Activated CD8-positive, alpha-beta memory T cell treated with anti-CD3 and anti-CD28 coated beads for 24 hours (primary cell): ENCODE data around the gene PIGL.
"Not testable (repeated sequence)": the region's sequence is repeated elsewhere in the genome, so short reads cannot be mapped to it uniquely, and the experiment has no call there.

ENCODE experiments used
- DNase-seq: peaks from one replicate; pipeline ENCODE4 v3.0.0-alpha.2; 2020

The PIGL gene

DNA sequence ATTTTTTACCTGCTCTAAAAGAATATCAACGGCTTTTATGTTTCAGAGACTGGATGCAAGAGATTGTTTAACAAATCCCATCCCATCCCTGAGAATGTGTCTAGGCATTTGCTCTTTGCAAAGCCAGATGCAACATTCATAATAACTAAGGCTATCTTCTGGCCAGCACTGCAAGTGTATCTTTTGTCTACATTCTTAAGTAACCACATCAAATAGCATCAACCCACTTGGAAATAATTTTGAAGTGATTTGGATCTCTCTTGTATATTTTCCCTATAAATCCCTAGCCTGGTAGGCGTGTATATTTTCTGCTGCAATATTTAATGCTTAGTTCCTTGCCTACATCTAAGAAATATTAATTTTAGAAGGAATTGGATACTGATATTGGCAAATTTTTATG, 64.3 kb downstream of the PIGL start:
- no peak for DNase-seq

- DNase-seq = no peak
Measured at GRCh38 chr17:16282522-16282921, 65.5 kb downstream of the PIGL start.

DNA sequence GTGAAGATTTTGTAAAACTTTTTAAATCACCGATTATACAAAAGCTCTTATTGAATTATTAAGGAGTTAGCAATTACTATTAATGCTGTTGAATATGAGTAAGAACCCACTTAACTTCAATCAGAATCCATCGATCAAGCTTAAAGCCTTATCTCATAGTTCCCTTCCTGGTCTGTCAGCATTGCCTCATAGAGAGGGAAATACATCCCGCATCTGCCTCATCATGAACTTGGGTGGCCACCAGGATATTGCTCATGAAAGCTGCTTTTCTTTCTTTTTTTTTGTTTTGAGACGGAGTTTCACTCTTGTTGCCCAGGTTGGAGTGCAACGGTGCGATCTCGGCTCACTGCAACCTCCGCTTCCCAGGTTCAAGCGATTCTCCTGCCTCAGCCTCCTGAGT, 66.7 kb downstream of the PIGL start:
- DNase-seq = no peak

GRCh38 chr17:16285646-16286008, 68.6 kb downstream of the PIGL start:
- no peak for DNase-seq

DNA sequence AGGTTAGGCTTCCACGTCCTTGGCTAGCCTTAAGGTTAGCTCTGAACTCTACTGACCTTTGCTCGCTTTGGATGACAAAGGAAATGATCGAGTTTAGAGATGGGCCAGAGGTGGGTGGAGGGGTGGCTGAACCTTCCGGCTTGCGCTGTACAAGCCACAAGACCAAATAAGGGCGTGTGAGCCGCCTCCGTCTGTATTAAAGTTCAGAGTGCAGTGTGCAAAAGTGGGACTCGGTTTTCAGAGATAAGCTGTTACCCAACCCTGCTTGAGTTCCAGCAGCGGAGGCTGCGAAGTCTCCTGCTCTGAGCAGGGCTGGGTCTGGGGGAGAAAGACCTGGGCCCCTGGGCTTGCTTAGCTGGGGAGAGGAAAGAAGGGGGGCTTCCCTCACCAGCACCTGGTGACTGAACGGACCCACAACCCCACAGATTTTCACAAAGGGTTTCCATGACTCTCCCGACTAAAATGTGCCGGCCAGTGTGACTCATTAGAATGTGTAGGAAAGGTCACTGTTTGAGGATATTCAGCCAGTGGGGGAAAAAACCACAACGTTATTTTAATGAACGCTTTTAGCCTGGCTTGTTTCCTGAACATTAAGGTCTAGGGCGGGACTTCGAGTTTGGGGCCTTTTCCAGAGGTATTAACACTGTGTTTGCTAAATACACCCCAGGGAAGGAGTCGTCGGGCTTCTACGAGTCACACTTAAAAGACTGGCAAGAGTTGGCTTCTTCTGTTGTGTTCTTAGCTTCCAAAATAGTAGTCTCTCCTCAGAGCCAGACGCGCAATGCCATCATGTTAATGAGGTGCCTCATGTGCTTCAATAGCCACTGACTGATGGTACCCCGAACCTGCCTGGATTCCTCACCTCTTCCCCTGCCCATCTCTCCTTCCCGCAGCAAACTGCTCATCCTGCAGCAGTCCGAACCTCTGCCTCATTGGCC, 69.3 kb downstream of the PIGL start:
- DNase-seq = peak; percentile 87

DNA sequence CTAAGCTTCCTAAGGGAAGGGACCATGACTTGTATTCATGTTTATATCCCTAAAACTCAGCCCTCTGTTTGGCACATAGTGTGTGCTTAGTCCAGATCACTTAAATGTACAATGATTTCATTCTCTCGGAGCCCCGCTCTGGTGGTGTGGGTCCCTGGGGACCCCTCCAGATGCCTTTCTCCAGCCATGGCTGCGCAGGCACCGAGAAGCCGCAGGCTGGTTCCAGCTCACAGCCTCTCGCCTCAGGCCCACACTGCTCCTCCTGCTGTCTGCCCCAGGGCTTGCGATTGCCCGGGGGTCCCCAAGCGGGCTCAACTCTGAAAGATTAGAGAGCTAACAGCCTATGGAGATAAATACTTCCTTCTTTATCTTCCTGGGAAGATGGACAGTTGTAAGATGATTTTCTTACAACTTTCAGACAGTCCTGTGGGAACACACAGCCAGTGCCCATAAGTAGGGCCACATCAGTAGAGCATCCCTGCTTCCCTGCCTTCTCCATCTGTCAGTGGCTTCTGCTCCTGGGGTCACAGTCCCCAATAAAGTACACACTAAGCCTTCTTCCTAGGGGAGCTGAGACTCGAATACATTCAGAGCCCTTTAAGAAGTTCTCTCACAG, 70.0 kb downstream of the PIGL start:
- DNase-seq = no peak

- DNase-seq = no peak
Measured at GRCh38 chr17:16287563-16288027, 70.6 kb downstream of the PIGL start.

- DNase-seq = no peak
Measured at GRCh38 chr17:16288860-16289571, 72.0 kb downstream of the PIGL start.

GRCh38 chr17:16293931-16294330, 76.9 kb downstream of the PIGL start:
- no peak for DNase-seq

DNA sequence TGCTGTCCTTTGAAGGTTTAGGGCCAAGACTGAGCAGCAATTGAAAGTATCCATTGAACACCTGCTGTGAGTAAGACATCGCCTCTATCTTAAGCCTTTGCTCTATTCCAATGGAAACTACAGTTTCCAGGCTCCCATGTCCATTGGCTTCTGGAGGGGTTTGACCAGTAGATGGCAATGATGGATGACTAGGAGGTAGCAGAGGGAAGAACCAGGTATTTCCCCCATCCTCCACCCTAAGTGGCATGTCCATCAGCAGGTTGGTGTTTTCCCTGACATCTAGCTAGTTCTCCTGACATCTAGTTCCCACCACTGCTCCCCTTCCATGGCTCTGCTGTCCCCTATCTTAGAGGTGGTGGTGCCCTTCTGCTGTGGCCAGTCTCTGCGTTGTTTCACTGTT, 77.5 kb downstream of the PIGL start:
- DNase-seq = no peak

DNA sequence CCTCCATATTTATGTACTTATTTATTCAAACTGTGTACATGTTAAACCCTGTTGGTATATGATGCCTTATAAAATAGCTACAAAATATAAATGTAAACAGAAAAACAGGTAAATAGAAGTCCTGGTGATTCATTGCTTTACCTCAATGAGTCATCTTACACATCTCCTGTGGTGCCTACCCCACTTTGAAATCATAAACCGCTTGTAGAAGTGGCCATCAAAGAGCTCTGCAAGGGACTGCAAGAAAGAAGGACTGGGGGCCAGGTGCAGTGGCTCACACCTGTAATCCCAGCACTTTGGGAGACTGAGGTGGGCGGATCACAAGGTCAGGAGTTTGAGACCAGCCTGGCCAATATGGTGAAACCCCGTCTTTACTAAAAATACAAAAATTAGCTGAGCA, 79.1 kb downstream of the PIGL start:
- not testable (repeated sequence) for DNase-seq

- no peak for DNase-seq
Measured at GRCh38 chr17:16297367-16298139, 80.5 kb downstream of the PIGL start.

DNA sequence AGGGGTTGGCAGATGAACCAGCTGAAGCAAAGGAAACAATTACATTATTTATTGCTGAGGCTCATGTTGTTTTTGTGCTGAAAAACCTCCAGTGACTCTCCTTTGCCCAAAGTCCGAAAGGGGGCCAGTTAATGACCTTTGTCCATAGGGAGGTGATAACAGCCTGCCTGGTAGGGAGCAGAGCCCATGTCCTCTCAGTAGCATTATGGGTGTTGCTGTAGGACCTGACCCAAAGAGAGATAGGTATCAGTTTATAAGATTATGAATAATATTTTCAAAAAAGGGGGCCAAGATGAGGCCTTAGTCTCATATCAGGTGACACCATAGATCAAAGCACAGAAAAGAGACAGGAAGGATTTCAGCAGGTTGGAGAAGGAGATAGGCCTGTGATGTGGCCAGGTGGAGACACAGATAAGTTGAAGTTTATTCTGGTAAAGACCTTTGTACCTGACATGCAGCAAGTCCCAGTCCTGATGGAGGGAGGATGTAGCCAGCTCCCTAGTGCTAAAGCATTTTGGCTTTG, 81.2 kb downstream of the PIGL start:
- DNase-seq = no peak

DNA sequence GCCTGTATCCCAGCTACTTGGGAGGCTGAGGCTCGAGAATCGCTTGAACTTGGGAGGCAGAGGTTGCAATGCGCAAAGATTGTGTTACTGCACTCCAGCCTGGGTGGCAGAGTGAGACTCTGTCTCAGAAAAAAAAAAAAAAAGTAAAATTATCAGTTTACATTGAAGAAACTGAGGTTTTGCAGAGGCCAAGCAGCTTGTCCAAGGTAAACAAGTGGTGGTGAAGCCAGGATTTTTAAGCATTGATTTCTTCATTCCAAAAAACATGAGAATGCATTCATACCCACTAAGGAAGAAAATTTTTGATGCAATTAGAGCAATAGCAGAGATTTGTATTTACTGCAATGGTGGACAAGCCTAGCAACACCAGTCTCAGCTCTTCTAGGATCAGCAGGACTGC, 83.5 kb downstream of the PIGL start:
- no peak for DNase-seq

DNA sequence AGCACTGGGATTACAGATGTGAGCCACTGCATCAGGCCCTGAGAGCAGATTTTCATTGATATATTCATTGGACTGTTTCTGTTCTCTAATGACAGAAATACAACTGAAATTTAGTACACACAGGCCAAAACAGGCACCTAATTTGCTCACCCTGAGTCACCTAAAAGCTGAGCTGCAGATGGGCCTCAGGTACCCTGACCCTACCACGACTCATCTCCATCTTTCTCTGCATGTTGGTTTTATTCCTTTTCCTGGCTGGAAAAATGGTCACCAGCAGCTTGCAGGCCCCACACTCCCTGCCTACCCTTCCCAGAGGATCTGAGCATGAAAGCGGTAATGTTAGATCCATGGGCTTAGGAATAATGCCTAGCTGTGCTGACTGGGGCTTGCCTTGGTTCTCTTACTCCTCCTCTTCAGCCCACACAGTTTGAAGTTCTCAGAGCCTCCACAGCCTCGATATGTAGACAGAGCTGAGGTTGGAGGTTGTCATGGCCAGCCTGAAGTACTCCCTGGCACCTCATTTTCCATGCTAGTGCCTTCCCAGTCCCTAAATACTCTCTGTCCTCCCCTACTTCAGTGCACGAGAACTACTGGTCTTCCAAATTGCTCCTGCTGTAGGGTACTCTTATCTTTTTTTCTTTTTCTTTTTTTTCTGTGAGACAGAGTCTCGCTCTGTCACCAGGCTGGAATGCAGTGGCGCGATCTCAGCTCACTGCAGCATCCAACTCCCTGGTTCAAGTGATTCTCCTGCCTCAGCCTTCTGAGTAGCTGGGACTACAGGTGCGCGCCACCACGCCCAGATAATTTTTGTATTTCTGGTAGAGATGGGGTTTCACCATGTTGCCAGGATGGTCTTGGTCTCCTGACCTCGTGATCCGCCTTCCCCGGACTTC, 85.2 kb downstream of the PIGL start:
- DNase-seq = no peak

- no peak for DNase-seq
Measured at GRCh38 chr17:16302856-16303255, 85.8 kb downstream of the PIGL start.

DNA sequence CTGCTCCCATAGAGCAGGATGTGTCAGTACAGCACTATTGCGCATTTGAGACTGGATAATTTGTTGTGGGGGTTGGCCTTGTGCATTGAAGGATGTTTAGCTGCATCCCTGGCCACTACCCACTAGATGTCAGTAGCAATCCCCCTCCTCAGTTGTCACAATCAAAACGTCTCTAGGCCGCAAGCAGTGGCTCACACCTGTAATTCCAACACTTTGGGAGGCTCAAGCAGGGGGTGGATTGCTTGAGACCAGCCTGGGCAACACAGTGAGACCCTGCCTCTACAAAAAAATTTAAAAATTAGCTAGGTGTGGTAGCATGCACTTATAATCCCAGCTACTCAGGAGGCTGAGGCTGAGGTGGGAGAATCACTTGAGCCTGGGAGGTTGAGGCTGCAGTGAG, 87.8 kb downstream of the PIGL start:
- no peak for DNase-seq

DNA sequence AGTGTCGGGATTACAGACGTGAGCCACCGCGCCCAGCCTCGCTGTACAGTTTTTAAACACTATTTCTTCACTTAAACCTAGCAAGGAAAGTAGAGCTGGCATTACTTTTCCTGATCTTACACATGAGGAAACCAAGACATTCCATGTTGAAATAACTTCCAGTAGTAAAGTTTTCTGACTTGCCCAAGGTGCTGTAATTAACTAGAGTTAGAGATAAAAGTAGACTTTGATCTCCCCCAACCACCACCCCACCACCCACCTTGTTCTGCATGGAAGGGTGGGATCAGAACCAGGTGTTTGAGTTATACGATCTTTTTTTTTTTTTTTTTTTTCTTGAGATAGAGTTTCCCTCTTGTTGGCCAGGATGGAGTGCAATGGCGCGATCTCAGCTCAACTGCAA, 89.2 kb downstream of the PIGL start:
- no peak for DNase-seq

GRCh38 chr17:16312061-16312460, 95.1 kb downstream of the PIGL start:
- not testable (repeated sequence) for DNase-seq

DNA sequence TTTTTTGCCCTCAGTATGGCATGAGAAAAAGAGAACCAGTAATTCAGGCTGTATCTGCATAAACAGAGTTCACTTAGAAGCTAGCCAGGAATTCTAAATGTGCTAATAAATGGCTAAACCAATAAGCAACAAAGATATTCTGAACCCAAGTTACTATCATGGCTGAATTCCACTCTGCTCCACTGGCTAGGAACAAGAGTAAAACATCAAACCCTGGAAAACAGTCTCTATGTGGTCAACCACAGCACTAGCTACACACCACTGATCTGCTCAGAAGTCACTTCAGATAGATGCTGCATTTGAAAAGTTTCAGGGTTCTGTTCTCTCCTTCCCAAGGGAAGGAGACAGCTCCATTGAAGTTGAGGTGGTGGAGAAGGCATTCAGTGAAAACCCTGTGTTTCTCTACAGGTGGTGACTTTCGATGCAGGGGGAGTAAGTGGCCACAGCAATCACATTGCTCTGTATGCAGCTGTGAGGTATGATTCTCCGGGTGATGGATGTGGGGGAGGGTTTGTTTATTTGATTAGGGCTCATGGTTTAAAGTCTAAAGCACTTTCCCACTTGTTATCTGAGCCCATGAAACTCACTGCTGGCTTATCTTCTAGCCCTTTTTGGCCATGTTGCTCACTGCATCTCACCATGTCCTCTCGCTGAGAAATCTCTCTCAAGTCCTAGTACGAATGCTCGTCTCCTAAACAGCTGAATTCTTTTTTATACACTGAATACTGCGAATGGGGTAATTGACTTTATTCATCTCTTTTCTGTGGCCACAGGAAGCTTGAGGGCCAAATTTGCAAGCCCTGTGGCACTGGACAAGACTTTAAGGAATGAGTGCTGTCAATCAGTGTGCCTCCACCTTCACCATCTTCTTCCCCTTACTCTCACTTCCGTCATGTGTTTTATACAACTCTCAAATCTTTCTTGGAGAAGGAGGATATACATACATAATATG, 96.4 kb downstream of the PIGL start:
- no peak for DNase-seq
